Endodermal cell (in vitro differentiated cells): ENCODE data around the gene SLC26A1. TPM values are rescaled to one million over a fixed set of nuclear protein-coding genes. Genes with fewer than 3 reads are reported as not detected.

Experiments used
- DNase-seq: peaks from one replicate; pipeline ENCODE4 v3.0.0-alpha.2; 2017
- H3K27ac ChIP-seq: 2 replicates; pipeline ENCODE4 v1.5.1; 2013; ENCODE audit warnings: mild to moderate bottlenecking, low read depth, low read length, moderate library complexity
- H3K27me3 ChIP-seq: 2 replicates; pipeline ENCODE4 v1.6.1; 2013; ENCODE audit warnings: mild to moderate bottlenecking, low read length, moderate library complexity; ENCODE audit not compliant: insufficient read depth, control insufficient read depth, poor library complexity, severe bottlenecking
- H3K36me3 ChIP-seq: 2 replicates; pipeline ENCODE4 v1.7.0; 2013; ENCODE audit warnings: mild to moderate bottlenecking, low read length, moderate library complexity; ENCODE audit not compliant: control insufficient read depth, insufficient read depth
- H3K4me1 ChIP-seq: one replicate; pipeline ENCODE4 v1.7.0; 2013; ENCODE audit warnings: low read length; ENCODE audit not compliant: control insufficient read depth, insufficient read depth
- H3K4me3 ChIP-seq: 2 replicates; pipeline ENCODE4 v1.5.1; 2013; ENCODE audit warnings: mild to moderate bottlenecking, low read length, moderate library complexity
- H3K9ac ChIP-seq: 2 replicates; pipeline ENCODE4 v1.6.1; 2013; ENCODE audit warnings: mild to moderate bottlenecking, low read length, moderate library complexity; ENCODE audit not compliant: poor library complexity, severe bottlenecking; ENCODE audit errors: extremely low read depth
- H3K9me3 ChIP-seq: 2 replicates; pipeline ENCODE4 v1.6.1; 2013; ENCODE audit warnings: mild to moderate bottlenecking, low read length, moderate library complexity; ENCODE audit not compliant: control insufficient read depth
- H3K27ac Mint-ChIP-seq: 2 replicates; pipeline ENCODE4 v1.8.0; 2020; ENCODE audit warnings: mixed read lengths
- H3K27me3 Mint-ChIP-seq: 2 replicates; pipeline ENCODE4 v1.8.0; 2021; ENCODE audit warnings: mild to moderate bottlenecking, mixed read lengths; ENCODE audit not compliant: insufficient read depth
- H3K36me3 Mint-ChIP-seq: 2 replicates; pipeline ENCODE4 v1.8.0; 2020; ENCODE audit warnings: low read depth, mixed read lengths
- H3K4me1 Mint-ChIP-seq: 2 replicates; pipeline ENCODE4 v1.8.0; 2020; ENCODE audit warnings: mixed read lengths
- H3K4me3 Mint-ChIP-seq: 2 replicates; pipeline ENCODE4 v1.8.0; 2020; ENCODE audit warnings: mild to moderate bottlenecking, moderate library complexity, mixed read lengths
- H3K9me3 Mint-ChIP-seq: 2 replicates; pipeline ENCODE4 v1.8.0; 2020; ENCODE audit warnings: mild to moderate bottlenecking, mixed read lengths
- WGBS, 2 experiments: methylation state at CpG; one replicate each; pipeline versions ENCODE4 v1.1.5 to v1.1.7; 2013; ENCODE audit warnings: missing lambda C conversion rate in 2 of 2, mixed read lengths in 1 of 2; ENCODE audit not compliant: insufficient coverage in 1 of 2, insufficient read length in 1 of 2; 5-methylcytosine and 5-hydroxymethylcytosine counted together
- total RNA-seq, 2 donors: library from RNA; stranded (reverse); fragmentation: NEBNext Ultra II Directional in 1 of 2; extraction: Animal tissue kit (Norgen Biotek cat#: 25700) in 1 of 2; gene quantifications; 2 replicates in 1 of 2; 3 replicates in 1 of 2; pipeline ENCODE4 v1.2.1, GENCODE V29; 2021
- TF ChIP-seq, protein P1 (sequence below): fragments of 200-600 bp; sonication (generic); conservative IDR thresholded peaks from 2 replicates; pipeline ENCODE4 v1.5.0; 2021; ENCODE audit warnings: antibody characterized with exemption, mild to moderate bottlenecking

Gene SLC26A1
- total RNA-seq, 2 donors from 2014 or later, result 0.55 to 1.0 TPM

GRCh38 chr4:991451-992296 is 1.5 kb downstream of the SLC26A1 start:
- TF ChIP-seq, protein P1, sequence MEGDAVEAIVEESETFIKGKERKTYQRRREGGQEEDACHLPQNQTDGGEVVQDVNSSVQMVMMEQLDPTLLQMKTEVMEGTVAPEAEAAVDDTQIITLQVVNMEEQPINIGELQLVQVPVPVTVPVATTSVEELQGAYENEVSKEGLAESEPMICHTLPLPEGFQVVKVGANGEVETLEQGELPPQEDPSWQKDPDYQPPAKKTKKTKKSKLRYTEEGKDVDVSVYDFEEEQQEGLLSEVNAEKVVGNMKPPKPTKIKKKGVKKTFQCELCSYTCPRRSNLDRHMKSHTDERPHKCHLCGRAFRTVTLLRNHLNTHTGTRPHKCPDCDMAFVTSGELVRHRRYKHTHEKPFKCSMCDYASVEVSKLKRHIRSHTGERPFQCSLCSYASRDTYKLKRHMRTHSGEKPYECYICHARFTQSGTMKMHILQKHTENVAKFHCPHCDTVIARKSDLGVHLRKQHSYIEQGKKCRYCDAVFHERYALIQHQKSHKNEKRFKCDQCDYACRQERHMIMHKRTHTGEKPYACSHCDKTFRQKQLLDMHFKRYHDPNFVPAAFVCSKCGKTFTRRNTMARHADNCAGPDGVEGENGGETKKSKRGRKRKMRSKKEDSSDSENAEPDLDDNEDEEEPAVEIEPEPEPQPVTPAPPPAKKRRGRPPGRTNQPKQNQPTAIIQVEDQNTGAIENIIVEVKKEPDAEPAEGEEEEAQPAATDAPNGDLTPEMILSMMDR, result no peak
- Histone ChIP-seq H3K9me3 (no peaks in the 10 kb centered on the region), H3K27me3 (peaks cover 14% of the 10 kb centered on the region), H3K4me3 (no peak overlapping the region), H3K9ac (no peak overlapping the region), H3K4me1 (no peaks in the 10 kb centered on the region), H3K27ac (no peak overlapping the region), H3K36me3 (no peaks in the 10 kb centered on the region)
- Mint-ChIP-seq H3K4me3 (no peak overlapping the region), H3K9me3 (no peaks in the 10 kb centered on the region), H3K27ac (no peak overlapping the region), H3K36me3 (peaks cover 2% of the 10 kb centered on the region), H3K27me3 (peaks cover 13% of the 10 kb centered on the region), H3K4me1 (peaks cover 6% of the 10 kb centered on the region)
- 94 to 97% methylated on average over 38 to 50 of the region's 50 CpGs for WGBS, 2 experiments
- DNase-seq, result no peak

GRCh38 chr4:990746-991367 is 2.3 kb downstream of the SLC26A1 start:
- Histone ChIP-seq H3K27me3 (peaks cover 11% of the 10 kb centered on the region), H3K4me1 (no peaks in the 10 kb centered on the region), H3K9ac (no peak overlapping the region), H3K4me3 (no peak overlapping the region), H3K27ac (no peak overlapping the region), H3K9me3 (no peaks in the 10 kb centered on the region), H3K36me3 (no peaks in the 10 kb centered on the region)
- Mint-ChIP-seq H3K4me1 (peaks cover 8% of the 10 kb centered on the region), H3K9me3 (no peaks in the 10 kb centered on the region), H3K4me3 (no peak overlapping the region), H3K36me3 (peaks cover 2% of the 10 kb centered on the region), H3K27ac (no peak overlapping the region), H3K27me3 (peaks cover 5% of the 10 kb centered on the region)
- TF ChIP-seq, protein P1, result no peak
- no peak for DNase-seq
- 95 to 96% methylated on average over 21 to 26 of the region's 26 CpGs for WGBS, 2 experiments

- Mint-ChIP-seq H3K9me3 (no peaks in the 10 kb centered on the region), H3K4me1 (peaks cover 14% of the 10 kb centered on the region), H3K27me3 (peaks cover 2% of the 10 kb centered on the region), H3K27ac (no peak overlapping the region), H3K4me3 (no peak overlapping the region), H3K36me3 (peaks cover 2% of the 10 kb centered on the region)
- DNase-seq, result no peak
- TF ChIP-seq, protein P1, result no peak
- 96% methylated on average over 50 to 58 of the region's 58 CpGs for WGBS, 2 experiments
- Histone ChIP-seq H3K9ac (no peak overlapping the region), H3K36me3 (no peaks in the 10 kb centered on the region), H3K9me3 (no peaks in the 10 kb centered on the region), H3K27me3 (peaks cover 10% of the 10 kb centered on the region), H3K27ac (no peak overlapping the region), H3K4me1 (no peaks in the 10 kb centered on the region), H3K4me3 (no peak overlapping the region)
These were observed 3.3 kb downstream of the SLC26A1 start for GRCh38 chr4:989722-990471.
